H1 (cell line): ENCODE measurements around the gene CCL17. TPM values are rescaled to one million over a fixed set of nuclear protein-coding genes. Genes with fewer than 3 reads are reported as not detected.

Experiments
- CTCF ChIA-PET: fragments of 300-600 bp; sonication (Branson Sonifier 250); formaldehyde crosslinking; loops from one replicate; lab custom pipeline; 2021; ENCODE audit not compliant: partially characterized antibody; lab: Charles Lee
- POLR2A ChIA-PET: fragments of 300-600 bp; sonication (Branson Sonifier 250); formaldehyde crosslinking; loops from one replicate; lab custom pipeline; 2021; ENCODE audit warnings: inconsistent platforms; ENCODE audit not compliant: partially characterized antibody; lab: Charles Lee
- DNase-seq, 2 experiments: peaks; one replicate each; pipeline versions ENCODE4 v3.0.0 to v3.0.0-alpha.2; 2010 to 2022; ENCODE audit warnings: low spot score in 2 of 2, low read depth in 1 of 2, mixed read lengths in 1 of 2
- FAIRE-seq: peaks from 2 replicates; lab custom pipeline; 2011; peaks lifted over from hg19 to GRCh38; lab: Jason Lieb, UNC
- H2AFZ ChIP-seq: 2 replicates; pipeline ENCODE4 v1.8.1; 2012; ENCODE audit warnings: low read length, inconsistent platforms
- H2AK5ac ChIP-seq: 2 replicates; pipeline ENCODE4 v1.6.1; 2013; ENCODE audit warnings: low read depth, low read length
- H2BK120ac ChIP-seq: replicated peaks from 2 replicates; pipeline ENCODE3; 2013; ENCODE audit warnings: low read depth, low read length, inconsistent platforms
- H2BK12ac ChIP-seq: 2 replicates; pipeline ENCODE4 v1.6.1; 2013; ENCODE audit warnings: low read depth, low read length
- H2BK15ac ChIP-seq: 2 replicates; pipeline ENCODE4 v1.6.1; 2013; ENCODE audit warnings: low read length
- H2BK20ac ChIP-seq: 2 replicates; pipeline ENCODE4 v1.6.1; 2013; ENCODE audit warnings: low read length
- H2BK5ac ChIP-seq: 2 replicates; pipeline ENCODE4 v1.6.1; 2013; ENCODE audit warnings: low read depth, low read length
- H3K14ac ChIP-seq: 2 replicates; pipeline ENCODE4 v1.6.1; 2013; ENCODE audit warnings: inconsistent platforms; ENCODE audit not compliant: insufficient read length
- H3K18ac ChIP-seq: 2 replicates; pipeline ENCODE4 v1.6.1; 2013; ENCODE audit warnings: low read length; ENCODE audit errors: extremely low read depth
- H3K23ac ChIP-seq: 2 replicates; pipeline ENCODE4 v1.6.1; 2013; ENCODE audit warnings: inconsistent platforms; ENCODE audit not compliant: insufficient read length
- H3K23me2 ChIP-seq: 2 replicates; pipeline ENCODE4 v1.6.1; 2013; ENCODE audit warnings: low read depth, low read length
- H3K27ac ChIP-seq: 2 replicates; pipeline ENCODE4 v1.6.1; 2011; ENCODE audit warnings: low read depth, low read length, inconsistent platforms
- H3K27me3 ChIP-seq, 4 experiments: replicated peaks in 1 of 4; 1 replicate in 1 of 4; 2 replicates in 3 of 4; pipeline versions ENCODE4 v1.6.1 to v1.8.1; 2011 to 2013; ENCODE audit warnings: low read length in 3 of 4, mild to moderate bottlenecking in 3 of 4, inconsistent platforms in 2 of 4, mixed read lengths in 2 of 4, moderate library complexity in 1 of 4; ENCODE audit not compliant: control insufficient read depth in 3 of 4, insufficient read depth in 3 of 4; ENCODE audit errors: extremely low read depth in 1 of 4
- H3K36me3 ChIP-seq, 4 experiments: 2 replicates each; pipeline versions ENCODE4 v1.6.1 to v1.8.1; 2011 to 2013; ENCODE audit warnings: mild to moderate bottlenecking in 4 of 4, low read length in 3 of 4, moderate library complexity in 2 of 4, control low read depth in 1 of 4, inconsistent platforms in 1 of 4; ENCODE audit not compliant: insufficient read depth in 4 of 4, control insufficient read depth in 2 of 4
- H3K4ac ChIP-seq: replicated peaks from 2 replicates; pipeline ENCODE3; 2013; ENCODE audit warnings: low read length, low read depth, mixed read lengths, inconsistent platforms; ENCODE audit not compliant: insufficient read length
- H3K4me1 ChIP-seq, 4 experiments: replicated peaks in 1 of 4; 1 replicate in 1 of 4; 2 replicates in 3 of 4; pipeline versions ENCODE4 v1.6.1 to v1.8.1; 2011 to 2013; ENCODE audit warnings: low read length in 3 of 4, inconsistent platforms in 2 of 4, mixed read lengths in 1 of 4; ENCODE audit not compliant: insufficient read depth in 4 of 4, control insufficient read depth in 3 of 4
- H3K4me2 ChIP-seq, 2 experiments: 2 replicates each; pipeline versions ENCODE4 v1.6.1 to v1.8.1; 2011 to 2013; ENCODE audit warnings: low read depth in 2 of 2, low read length in 2 of 2, control low read depth in 1 of 2, inconsistent platforms in 1 of 2, mild to moderate bottlenecking in 1 of 2; ENCODE audit not compliant: insufficient read depth in 1 of 2
- H3K4me3 ChIP-seq, 4 experiments: fragments of 200-600, 300-600 bp in 1 of 4; sonication (generic), shearing (Covaris generic), sonication (Bioruptor Twin) in 1 of 4; 2 replicates each; pipeline versions ENCODE4 v1.5.1 to v1.8.1; 2011 to 2016; ENCODE audit warnings: low read length in 4 of 4, low read depth in 3 of 4, control low read depth in 2 of 4, inconsistent platforms in 2 of 4, mild to moderate bottlenecking in 2 of 4, mixed read lengths in 1 of 4, moderate library complexity in 1 of 4; ENCODE audit not compliant: insufficient read depth in 2 of 4; ENCODE audit errors: extremely low read depth in 1 of 4
- H3K56ac ChIP-seq: replicated peaks from 2 replicates; pipeline ENCODE3; 2013; ENCODE audit warnings: low read depth, mild to moderate bottlenecking, mixed read lengths, low read length, inconsistent platforms; ENCODE audit not compliant: insufficient read length
- H3K79me1 ChIP-seq: 2 replicates; pipeline ENCODE4 v1.6.1; 2013; ENCODE audit warnings: low read depth, low read length, control low read depth
- H3K79me2 ChIP-seq, 2 experiments: 2 replicates each; pipeline versions ENCODE4 v1.6.1 to v1.8.1; 2012 to 2013; ENCODE audit warnings: low read length in 2 of 2, mild to moderate bottlenecking in 2 of 2, inconsistent platforms in 1 of 2; ENCODE audit not compliant: insufficient read depth in 2 of 2, control insufficient read depth in 1 of 2
- H3K9ac ChIP-seq, 4 experiments: replicated peaks in 1 of 4; 1 replicate in 1 of 4; 2 replicates in 3 of 4; pipeline versions ENCODE4 v1.6.1 to v1.8.1; 2011 to 2013; ENCODE audit warnings: low read depth in 3 of 4, low read length in 3 of 4, control low read depth in 2 of 4, mild to moderate bottlenecking in 2 of 4, moderate library complexity in 2 of 4, inconsistent platforms in 1 of 4; ENCODE audit errors: extremely low read depth in 1 of 4
- H3K9me3 ChIP-seq, 2 experiments: 2 replicates each; pipeline versions ENCODE4 v1.6.1 to v1.8.1; 2012 to 2013; ENCODE audit warnings: mild to moderate bottlenecking in 2 of 2, moderate library complexity in 2 of 2, control low read depth in 1 of 2, inconsistent platforms in 1 of 2, low read depth in 1 of 2, low read length in 1 of 2, mixed read lengths in 1 of 2; ENCODE audit not compliant: insufficient read depth in 2 of 2
- H4K20me1 ChIP-seq, 2 experiments: replicated peaks in 1 of 2; 2 replicates each; pipeline versions ENCODE3 to v1.8.1; 2011 to 2013; ENCODE audit warnings: inconsistent platforms in 2 of 2, low read length in 2 of 2, mild to moderate bottlenecking in 1 of 2; ENCODE audit not compliant: insufficient read depth in 2 of 2, control insufficient read depth in 1 of 2
- H4K5ac ChIP-seq: 2 replicates; pipeline ENCODE4 v1.6.1; 2013; ENCODE audit warnings: low read length, low read depth, mixed read lengths, inconsistent platforms; ENCODE audit not compliant: insufficient read length
- H4K8ac ChIP-seq: 2 replicates; pipeline ENCODE4 v1.8.0; 2013; ENCODE audit warnings: mild to moderate bottlenecking, moderate library complexity, low read length, inconsistent platforms; ENCODE audit not compliant: insufficient read depth; ENCODE audit errors: extremely low read depth
- H4K91ac ChIP-seq: replicated peaks from 2 replicates; pipeline ENCODE3; 2013; ENCODE audit warnings: low read length, mixed read lengths, inconsistent platforms; ENCODE audit not compliant: insufficient read length
- BACH1 ChIP-seq: IDR thresholded peaks from 2 replicates; pipeline ENCODE4 v1.6.1; 2012; ENCODE audit warnings: low read length, improper control_type of control experiment
- CREB1 ChIP-seq: IDR thresholded peaks from 2 replicates; pipeline ENCODE4 v1.6.1; 2012; ENCODE audit warnings: inconsistent platforms
- CTBP2 ChIP-seq: IDR thresholded peaks from 2 replicates; pipeline ENCODE4 v1.7.0; 2011; ENCODE audit warnings: borderline replicate concordance, mild to moderate bottlenecking, moderate library complexity, mixed read lengths, low read length; ENCODE audit not compliant: insufficient read depth, insufficient read length
- EGR1 ChIP-seq: IDR thresholded peaks from 2 replicates; pipeline ENCODE4 v1.6.1; 2011; ENCODE audit warnings: low read depth, low read length, borderline replicate concordance
- HDAC6 ChIP-seq: IDR thresholded peaks from one replicate; pipeline ENCODE4 v1.7.1; 2012; ENCODE audit warnings: low read depth, mild to moderate bottlenecking, inconsistent platforms, low read length, moderate library complexity
- POLR2A ChIP-seq, 2 experiments: IDR thresholded peaks; 1 replicate in 1 of 2; 2 replicates in 1 of 2; pipeline ENCODE4 v1.6.1; 2011; ENCODE audit warnings: low read depth in 2 of 2, low read length in 2 of 2, mild to moderate bottlenecking in 2 of 2; ENCODE audit errors: control extremely low read depth in 1 of 2
- SIN3A ChIP-seq, 2 experiments: IDR thresholded peaks in 1 of 2; conservative IDR thresholded peaks in 1 of 2; 2 replicates each; pipeline ENCODE4 v1.6.1; 2011 to 2012; ENCODE audit warnings: low read length in 2 of 2, improper control_type of control experiment in 1 of 2, low read depth in 1 of 2, mild to moderate bottlenecking in 1 of 2
- SIRT6 ChIP-seq: IDR thresholded peaks from one replicate; pipeline ENCODE4 v1.7.1; 2012; ENCODE audit warnings: low read length, inconsistent platforms
- SP1 ChIP-seq: IDR thresholded peaks from 2 replicates; pipeline ENCODE4 v1.6.1; 2011; ENCODE audit warnings: low read depth, low read length
- TAF7 ChIP-seq: optimal IDR thresholded peaks from 2 replicates; pipeline ENCODE3; 2011; ENCODE audit warnings: low read depth, mild to moderate bottlenecking, inconsistent platforms, low read length, moderate library complexity, borderline replicate concordance
- WGBS, 2 experiments: shearing (Covaris generic) in 1 of 2; methylation state at CpG; one replicate each; pipeline versions ENCODE4 v1.1.6 to v1.1.7; 2013 to 2015; ENCODE audit warnings: low lambda C conversion rate in 2 of 2, mixed read lengths in 2 of 2, inconsistent platforms in 1 of 2, low coverage in 1 of 2, missing lambda C conversion rate in 1 of 2; ENCODE audit not compliant: insufficient replicate concordance in 2 of 2, insufficient coverage in 1 of 2, insufficient read length in 1 of 2; ENCODE audit errors: extremely low coverage in 1 of 2, missing lambda C conversion rate in 1 of 2; 5-methylcytosine and 5-hydroxymethylcytosine counted together
- polyA plus RNA-seq, 7 experiments: library from polyadenylated mRNA; depleted of rRNA in 3 of 7; stranded (reverse) in 5 of 7; unstranded in 2 of 7; fragments of >200 nt in 5 of 7; fragments of 200-250 nt in 2 of 7; gene quantifications; 1 replicate in 5 of 7; 2 replicates in 1 of 7; 4 replicates in 1 of 7; pipeline versions ENCODE4 v1.2.1 to v1.2.3, GENCODE V29; 2011 to 2013; ENCODE audit warnings: missing spikeins in 2 of 7, mixed read lengths in 2 of 7
- total RNA-seq: library from RNA; stranded (reverse); fragmentation: NEBNext Ultra II Directional; extraction: Animal tissue kit (Norgen Biotek cat#: 25700); gene quantifications from 2 replicates; pipeline ENCODE4 v1.2.1, GENCODE V29; 2021
- TF ChIP-seq, protein P1 (sequence below), 3 experiments: IDR thresholded peaks; 1 replicate in 2 of 3; 2 replicates in 1 of 3; pipeline versions ENCODE4 v1.5.1 to v1.6.1; 2011; ENCODE audit warnings: low read length in 3 of 3, mild to moderate bottlenecking in 3 of 3, inconsistent platforms in 2 of 3, low read depth in 1 of 3, moderate library complexity in 1 of 3; ENCODE audit not compliant: insufficient read depth in 1 of 3; ENCODE audit errors: control extremely low read depth in 1 of 3

CCL17 gene
- total and polyA plus RNA-seq, 2 of the 8 experiments (the other 6 are each of a cell fraction or from before 2014, with no cell fraction given) = not detected

DNA sequence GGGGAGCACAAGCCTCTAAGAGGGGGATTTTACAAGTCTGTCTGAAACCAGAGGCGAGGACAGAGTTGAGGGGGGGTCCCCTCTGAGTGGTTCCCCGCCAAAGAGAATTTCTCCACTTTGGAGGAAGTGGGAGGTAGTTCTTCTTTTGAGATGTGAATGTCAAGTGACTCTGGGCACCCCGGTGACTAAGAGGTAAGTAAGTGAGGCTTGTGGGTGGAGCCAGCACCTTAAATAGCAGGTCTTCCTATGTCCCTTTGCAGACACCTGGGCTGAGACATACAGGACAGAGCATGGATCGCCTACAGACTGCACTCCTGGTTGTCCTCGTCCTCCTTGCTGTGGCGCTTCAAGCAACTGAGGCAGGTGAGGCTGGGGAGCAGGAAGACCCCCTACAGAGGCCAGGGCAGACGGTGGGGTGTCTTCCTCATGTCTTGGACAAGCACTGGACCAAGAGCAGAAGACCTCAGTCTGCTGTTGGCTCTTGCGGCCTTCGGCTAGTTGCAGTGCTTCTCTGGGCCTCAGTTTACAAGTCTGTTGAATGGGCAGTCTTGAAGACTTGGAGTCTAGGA lies 46.0 kb upstream of the CCL17 start, which contains the start of gene CCL22:
Gene CCL22, plus strand, starts transcription at position 257 of the 569 bp plus-strand sequence. Its CDS starts 34 bp downstream, at position 291.
- H2BK15ac ChIP-seq = no peak within 1 kb of the TSS; the same call in 1 of the 2 replicates
- H2BK5ac ChIP-seq = no peak within 1 kb of the TSS
- no peaks in the 10 kb centered on the region for H3K23me2 ChIP-seq
- H3K9ac ChIP-seq = no peak within 1 kb of the TSS
- no peak within 1 kb of the TSS for H3K4me3 ChIP-seq
- 84% methylated on average over 9 of the region's 9 CpGs; no CpG with 5 or more reads in 1 of the 2 experiments for WGBS, 2 experiments
- no peaks in the 10 kb centered on the region for H3K9me3 ChIP-seq
- no peak within 1 kb of the TSS for H3K14ac ChIP-seq
- no peaks in the 10 kb centered on the region for H4K20me1 ChIP-seq
- H3K36me3 ChIP-seq = no peaks in the 10 kb centered on the region
- no peak within 1 kb of the TSS for H2AK5ac ChIP-seq
- no peak within 1 kb of the TSS for H3K4ac ChIP-seq
- no peaks in the 10 kb centered on the region for H3K79me1 ChIP-seq
- H4K5ac ChIP-seq = no peak within 1 kb of the TSS
- DNase-seq (no peak), FAIRE-seq (no peak)
- H2BK120ac ChIP-seq = no peak within 1 kb of the TSS
- no peak within 1 kb of the TSS for H3K18ac ChIP-seq
- peaks cover 0 to under 1% (median 0%) of the 10 kb centered on the region in 4 experiments; a peak in 1 of 7 replicates for H3K27me3 ChIP-seq
- no peak within 1 kb of the TSS for H3K27ac ChIP-seq
- peak within 1 kb of the TSS; percentile 48; the same call in 1 of the 2 replicates for H4K8ac ChIP-seq
- peaks cover 0 to 2% (median 0%) of the 10 kb centered on the region in 4 experiments; a peak in 2 of 7 replicates for H3K4me1 ChIP-seq
- H3K23ac ChIP-seq = no peak within 1 kb of the TSS
- CTCF ChIA-PET = interaction anchor here (3.2 to 3.4 kb wide), 2 partner anchors 11 to 58 kb away, joined by 11 to 14 read pairs; no protein-coding TSS in a partner anchor
- no peak within 1 kb of the TSS for H3K4me2 ChIP-seq
- H3K79me2 ChIP-seq = no peaks in the 10 kb centered on the region
- no peak within 1 kb of the TSS for H3K56ac ChIP-seq
- H4K91ac ChIP-seq = no peak within 1 kb of the TSS
- no peak within 1 kb of the TSS for H2BK20ac ChIP-seq
- POLR2A ChIA-PET = no interaction called here
- H2BK12ac ChIP-seq = 0 out of 2 replicates have a peak within 1 kb of the TSS, but pooled peaks have one; percentile 33
- H2AFZ ChIP-seq = no peak within 1 kb of the TSS
- TF ChIP-seq POLR2A (IDR thresholded peaks at IDR 0.05; ENCODE audit: control extremely low read depth in 1 of 2, low read depth in 2 of 2, low read length in 2 of 2) (no peak), HDAC6 (no peak), EGR1 (no peak), CTBP2 (no peak), SIN3A (conservative IDR thresholded peaks at IDR 0.05 in 1 of 2, IDR thresholded peaks at IDR 0.05 in 1 of 2; ENCODE audit: low read depth in 1 of 2, low read length in 2 of 2) (no peak), CREB1 (no peak), TAF7 (no peak), SP1 (no peak), BACH1 (no peak), SIRT6 (no peak)
- TF ChIP-seq, protein P1, sequence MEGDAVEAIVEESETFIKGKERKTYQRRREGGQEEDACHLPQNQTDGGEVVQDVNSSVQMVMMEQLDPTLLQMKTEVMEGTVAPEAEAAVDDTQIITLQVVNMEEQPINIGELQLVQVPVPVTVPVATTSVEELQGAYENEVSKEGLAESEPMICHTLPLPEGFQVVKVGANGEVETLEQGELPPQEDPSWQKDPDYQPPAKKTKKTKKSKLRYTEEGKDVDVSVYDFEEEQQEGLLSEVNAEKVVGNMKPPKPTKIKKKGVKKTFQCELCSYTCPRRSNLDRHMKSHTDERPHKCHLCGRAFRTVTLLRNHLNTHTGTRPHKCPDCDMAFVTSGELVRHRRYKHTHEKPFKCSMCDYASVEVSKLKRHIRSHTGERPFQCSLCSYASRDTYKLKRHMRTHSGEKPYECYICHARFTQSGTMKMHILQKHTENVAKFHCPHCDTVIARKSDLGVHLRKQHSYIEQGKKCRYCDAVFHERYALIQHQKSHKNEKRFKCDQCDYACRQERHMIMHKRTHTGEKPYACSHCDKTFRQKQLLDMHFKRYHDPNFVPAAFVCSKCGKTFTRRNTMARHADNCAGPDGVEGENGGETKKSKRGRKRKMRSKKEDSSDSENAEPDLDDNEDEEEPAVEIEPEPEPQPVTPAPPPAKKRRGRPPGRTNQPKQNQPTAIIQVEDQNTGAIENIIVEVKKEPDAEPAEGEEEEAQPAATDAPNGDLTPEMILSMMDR (IDR thresholded peaks at IDR 0.05; ENCODE audit: control extremely low read depth in 1 of 3, insufficient read depth in 1 of 3, low read depth in 1 of 3, low read length in 3 of 3) = no peak
